ENCODE data around the gene CAMKK1.

GRCh38 chr17:3929764-3930163 is 36.9 kb upstream of the CAMKK1 start:
- TF ChIP-seq NRF1 (IDR thresholded peaks at IDR 0.05; ENCODE audit: low read depth, low read length) (no peak), CTCF (IDR thresholded peaks at IDR 0.05) (no peak), ZBTB33 (IDR thresholded peaks at IDR 0.05; ENCODE audit: borderline replicate concordance, low read depth) (no peak), EP300 (IDR thresholded peaks at IDR 0.05; ENCODE audit: borderline replicate concordance in 1 of 2, low read depth in 1 of 2, low read length in 1 of 2) (no peak), CHD2 (IDR thresholded peaks at IDR 0.05; ENCODE audit: low read length, partially characterized antibody) (no peak), REST (IDR thresholded peaks at IDR 0.05; ENCODE audit: low read depth, low read length) (no peak), USF1 (IDR thresholded peaks at IDR 0.05; ENCODE audit: borderline replicate concordance, low read depth) (no peak), JUND (IDR thresholded peaks at IDR 0.05) (no peak), TEAD4 (IDR thresholded peaks at IDR 0.05; ENCODE audit: borderline replicate concordance, insufficient read depth) (no peak), GATA2 (CRISPR knock-in tag; IDR thresholded peaks at IDR 0.05) (no peak), USF2 (IDR thresholded peaks at IDR 0.05; ENCODE audit: borderline replicate concordance, low read depth, low read length) (no peak), SIN3A (IDR thresholded peaks at IDR 0.05; ENCODE audit: borderline replicate concordance, low read depth, low read length) (no peak), POLR2AphosphoS5 (IDR thresholded peaks at IDR 0.05; ENCODE audit: low read depth, low read length) (no peak), TCF12 (IDR thresholded peaks at IDR 0.05) (no peak)
